Astrocyte of the hippocampus (primary cell): ENCODE results near the gene C12orf57.
"Not testable (repeated sequence)": the region's sequence is repeated elsewhere in the genome, so short reads cannot be mapped to it uniquely, and the experiment has no call there.

Experiments
- DNase-seq: peaks from one replicate; pipeline ENCODE4 v3.0.0; 2011; ENCODE audit warnings: low read depth, low spot score

Gene C12orf57, protein sequence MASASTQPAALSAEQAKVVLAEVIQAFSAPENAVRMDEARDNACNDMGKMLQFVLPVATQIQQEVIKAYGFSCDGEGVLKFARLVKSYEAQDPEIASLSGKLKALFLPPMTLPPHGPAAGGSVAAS

GRCh38 chr12:6943722-6944380 lies at the start of gene C12orf57, which contains the start of gene RNU7-1:
Gene C12orf57 (plus strand): TSS chr12:6944022. CDS start chr12:6944122, 100 bp downstream.
Gene RNU7-1 (plus strand): TSS chr12:6943816.
- DNase-seq, result peak; percentile 90

GRCh38 chr12:6894321-6894720 lies 49.5 kb upstream of the C12orf57 start:
- no peak for DNase-seq

GRCh38 chr12:6896846-6897435 lies 46.9 kb upstream of the C12orf57 start:
- no peak for DNase-seq

- no peak for DNase-seq
Observed at GRCh38 chr12:6899427-6899826, 44.4 kb upstream of the C12orf57 start.

DNA sequence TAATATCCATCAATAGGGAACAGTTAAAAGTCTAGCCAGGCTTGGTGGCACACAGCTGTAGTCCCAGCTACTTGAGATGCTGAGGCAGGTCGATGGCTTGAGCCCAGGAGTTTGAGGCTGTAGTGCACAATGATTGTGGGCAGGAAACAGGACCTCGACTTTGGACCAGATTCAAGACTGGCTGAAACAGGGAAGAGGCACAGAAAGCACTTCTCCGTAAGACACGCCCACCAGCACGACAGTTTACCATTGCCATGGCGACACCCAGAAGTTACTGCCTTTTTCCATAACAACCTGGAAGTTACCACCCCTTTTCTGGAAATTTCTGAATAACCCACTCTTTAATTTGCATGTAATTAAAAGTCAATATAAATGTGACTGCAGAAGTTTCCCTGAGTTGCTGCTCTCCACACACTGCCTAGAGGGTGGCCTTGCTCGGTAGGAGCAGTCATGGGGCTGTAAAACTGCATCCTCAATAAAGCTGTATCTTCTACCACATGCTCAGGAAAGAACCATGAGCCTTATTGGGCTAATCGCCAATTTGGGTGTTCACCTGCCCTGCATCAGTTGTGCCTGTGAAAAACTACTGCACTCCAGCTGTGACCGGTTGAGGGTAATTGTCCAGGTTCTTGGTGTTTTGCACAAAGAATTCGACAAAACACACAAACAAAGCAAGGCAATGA lies 43.8 kb upstream of the C12orf57 start:
- peak; percentile 92 for DNase-seq

- DNase-seq, result no peak
Observed at GRCh38 chr12:6902448-6902847, 41.4 kb upstream of the C12orf57 start.

- no peak for DNase-seq
Observed at GRCh38 chr12:6903722-6904121, 40.1 kb upstream of the C12orf57 start.

GRCh38 chr12:6904280-6905276 lies 39.2 kb upstream of the C12orf57 start, which contains the start of gene LRRC23:
Gene LRRC23 (plus strand): TSS chr12:6904822. CDS start chr12:6905634, 812 bp downstream.
- peak; percentile 98 for DNase-seq

- no peak for DNase-seq
Observed at GRCh38 chr12:6905414-6906040, 38.3 kb upstream of the C12orf57 start.

DNA sequence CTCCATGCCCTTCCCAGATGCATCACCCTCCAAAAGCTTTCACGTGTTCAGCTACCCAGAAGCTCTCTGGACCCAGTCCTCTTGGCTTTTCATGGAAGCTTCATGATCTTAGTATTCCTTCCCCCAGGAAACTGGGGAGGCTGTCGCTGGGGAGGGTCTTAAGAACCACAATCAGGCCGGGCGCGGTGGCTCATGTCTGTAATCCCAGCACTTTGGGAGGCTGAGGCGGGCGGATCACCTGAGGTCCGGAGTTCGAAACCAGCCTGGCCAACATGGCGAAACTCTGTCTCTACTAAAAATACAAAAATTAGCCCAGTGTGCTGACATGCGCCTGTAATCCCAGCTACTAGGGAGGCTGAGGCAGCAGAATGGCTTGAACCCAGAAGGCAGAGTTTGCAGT lies 35.7 kb upstream of the C12orf57 start:
- DNase-seq, result not testable (repeated sequence)

- no peak for DNase-seq
Observed at GRCh38 chr12:6909421-6910145, 34.2 kb upstream of the C12orf57 start.

- DNase-seq, result no peak
Observed at GRCh38 chr12:6912164-6912935, 31.5 kb upstream of the C12orf57 start.

DNA sequence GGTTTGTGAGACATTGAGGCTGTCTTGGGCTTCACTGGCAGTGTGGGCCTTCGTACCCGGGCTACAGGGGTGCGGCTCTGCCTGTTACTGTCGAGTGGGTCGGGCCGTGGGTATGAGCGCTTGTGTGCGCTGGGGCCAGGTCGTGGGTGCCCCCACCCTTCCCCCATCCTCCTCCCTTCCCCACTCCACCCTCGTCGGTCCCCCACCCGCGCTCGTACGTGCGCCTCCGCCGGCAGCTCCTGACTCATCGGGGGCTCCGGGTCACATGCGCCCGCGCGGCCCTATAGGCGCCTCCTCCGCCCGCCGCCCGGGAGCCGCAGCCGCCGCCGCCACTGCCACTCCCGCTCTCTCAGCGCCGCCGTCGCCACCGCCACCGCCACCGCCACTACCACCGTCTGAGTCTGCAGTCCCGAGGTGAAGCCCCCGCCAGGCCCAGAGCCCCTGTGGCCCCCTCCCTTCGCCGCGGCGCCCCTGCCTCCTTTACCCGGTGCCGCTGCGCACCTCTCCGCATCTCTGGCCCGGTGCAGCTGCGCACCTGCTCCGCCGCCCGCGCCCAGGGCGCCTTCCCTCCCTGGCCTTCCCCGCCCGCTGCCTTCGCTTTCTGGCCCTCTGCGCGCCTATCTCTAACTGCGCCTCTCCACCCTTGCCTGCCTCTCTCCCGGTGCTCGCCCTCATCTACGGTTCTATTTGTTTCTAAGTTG lies 29.4 kb upstream of the C12orf57 start, which contains the start of gene ENO2:
Gene ENO2 (plus strand): TSS at position 335 of the 701 bp plus-strand sequence. CDS start 1,253 bp downstream, outside the sequence.
- DNase-seq, result peak; percentile 82

GRCh38 chr12:6914947-6915788 lies 28.7 kb upstream of the C12orf57 start:
- DNase-seq, result no peak

GRCh38 chr12:6915789-6916285 lies 28.0 kb upstream of the C12orf57 start:
- no peak for DNase-seq

DNA sequence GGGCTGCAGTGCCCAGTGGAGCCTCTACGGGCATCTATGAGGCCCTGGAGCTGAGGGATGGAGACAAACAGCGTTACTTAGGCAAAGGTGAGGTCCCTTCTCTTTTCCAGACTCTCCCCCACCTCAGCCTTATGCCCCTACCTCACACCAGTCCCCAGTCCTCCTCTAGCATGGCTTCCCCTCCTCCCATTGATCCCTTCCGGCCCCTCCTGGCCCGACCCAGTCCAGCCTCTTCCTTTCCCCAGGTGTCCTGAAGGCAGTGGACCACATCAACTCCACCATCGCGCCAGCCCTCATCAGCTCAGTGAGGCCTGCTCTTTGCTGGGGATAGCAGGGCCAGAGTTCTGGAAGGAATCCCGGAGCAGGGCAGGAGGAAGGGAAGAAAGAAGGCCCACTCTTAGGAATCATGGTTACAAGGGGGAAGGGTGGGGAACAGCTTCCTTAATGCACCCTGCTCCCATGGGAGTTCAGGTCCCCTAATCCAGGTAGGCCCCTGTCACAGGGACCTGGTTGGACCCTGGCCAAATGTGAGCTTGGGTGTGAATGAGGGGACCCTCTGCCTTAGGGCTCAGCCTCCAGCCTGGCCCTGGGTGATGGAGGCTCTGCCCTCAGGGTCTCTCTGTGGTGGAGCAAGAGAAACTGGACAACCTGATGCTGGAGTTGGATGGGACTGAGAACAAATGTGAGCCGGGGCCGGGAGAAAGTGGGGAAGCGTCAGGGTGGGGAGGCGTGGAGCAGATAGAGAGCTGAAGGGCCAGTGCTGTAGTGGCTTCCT lies 27.2 kb upstream of the C12orf57 start:
- DNase-seq, result no peak
